GM18858 (cell line): Measurements from ENCODE around the gene MRPS25.
"Not testable (repeated sequence)": the region's sequence is repeated elsewhere in the genome, so short reads cannot be mapped to it uniquely, and the experiment has no call there.

Experiments
- ATAC-seq: cut with Tn5 transposase; IDR thresholded peaks from one replicate; pipeline ENCODE4 v1.9.1; 2021; ENCODE audit not compliant: unreplicated experiment

The MRPS25 gene

DNA sequence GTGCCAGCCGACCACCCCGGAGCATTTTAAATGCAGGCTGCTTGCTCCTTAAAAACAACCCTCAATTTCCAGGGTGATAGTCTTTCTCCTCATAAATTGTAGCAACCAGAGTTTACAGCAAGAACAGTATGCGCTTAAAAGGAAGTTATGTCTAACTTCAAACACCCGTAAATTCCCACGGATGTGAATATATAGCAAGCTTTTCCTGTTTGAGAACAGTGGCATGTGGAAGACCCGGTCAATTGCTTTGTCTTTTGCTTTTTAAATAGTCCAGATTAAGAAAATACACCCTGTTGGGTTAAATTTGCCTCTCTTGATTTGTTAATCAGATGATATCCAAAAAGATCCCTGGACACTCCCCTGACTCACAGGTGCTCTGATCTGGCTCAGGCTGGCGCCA lies 20.8 kb downstream of the MRPS25 start:
- ATAC-seq = no peak

DNA sequence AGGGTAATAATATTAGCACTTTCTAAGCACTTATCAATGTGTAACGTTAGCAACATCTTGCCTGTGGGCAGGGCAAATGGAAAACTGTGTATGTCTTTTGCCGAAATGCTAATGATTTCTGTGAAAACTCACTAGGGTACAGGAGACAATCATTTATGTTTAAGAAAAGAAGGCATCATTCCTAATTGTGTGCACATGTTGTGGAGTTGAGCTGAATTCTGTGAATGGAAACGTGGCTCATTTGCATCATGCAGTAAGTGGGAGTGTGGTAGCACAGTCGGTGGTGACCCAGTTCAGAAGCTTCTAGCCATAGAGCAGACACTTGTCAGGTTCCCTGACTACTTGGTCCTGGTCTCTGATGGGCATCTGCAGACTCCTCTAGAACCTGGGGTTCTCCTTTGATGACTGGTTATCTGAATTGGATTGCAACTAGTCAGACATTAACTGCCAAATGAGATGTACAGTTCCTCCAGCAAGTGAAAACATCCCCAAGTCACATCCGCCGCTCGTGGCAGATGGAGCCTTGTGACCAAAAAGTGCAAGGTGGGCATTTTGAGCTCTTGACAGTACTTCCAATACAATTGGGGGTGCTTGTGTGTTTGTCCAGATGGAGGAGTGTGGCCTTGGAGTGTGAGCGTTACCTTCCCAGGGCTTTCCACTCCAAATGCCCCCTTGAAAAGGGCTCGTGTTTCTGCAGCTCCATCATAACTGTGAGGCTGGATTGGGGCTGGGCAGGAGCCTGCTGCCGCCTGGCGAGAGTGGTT lies 21.5 kb downstream of the MRPS25 start:
- no peak for ATAC-seq

- no peak for ATAC-seq
These were observed 22.2 kb downstream of the MRPS25 start for GRCh38 chr3:15042936-15043335.

- ATAC-seq = no peak
These were observed 23.2 kb downstream of the MRPS25 start for GRCh38 chr3:15041950-15042349.

DNA sequence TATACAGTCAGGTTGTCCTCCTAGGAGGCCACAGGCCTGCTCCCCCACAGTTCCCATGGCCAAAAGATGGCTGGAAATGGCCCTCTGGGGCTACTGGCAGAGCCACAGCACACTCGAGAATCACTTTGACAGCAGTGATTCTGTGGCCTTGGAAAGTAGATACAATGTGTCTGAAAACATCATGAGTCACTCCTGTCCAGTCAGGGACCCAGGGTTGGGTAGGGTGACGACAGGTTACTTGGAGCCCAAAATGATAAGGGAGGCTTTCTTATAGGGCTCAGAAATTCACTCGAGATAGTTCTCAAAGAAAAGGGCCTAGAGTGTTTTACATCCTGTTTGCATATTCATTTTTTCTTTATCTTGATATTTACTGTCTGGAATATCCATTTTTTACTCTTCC lies 24.3 kb downstream of the MRPS25 start:
- no peak for ATAC-seq

DNA sequence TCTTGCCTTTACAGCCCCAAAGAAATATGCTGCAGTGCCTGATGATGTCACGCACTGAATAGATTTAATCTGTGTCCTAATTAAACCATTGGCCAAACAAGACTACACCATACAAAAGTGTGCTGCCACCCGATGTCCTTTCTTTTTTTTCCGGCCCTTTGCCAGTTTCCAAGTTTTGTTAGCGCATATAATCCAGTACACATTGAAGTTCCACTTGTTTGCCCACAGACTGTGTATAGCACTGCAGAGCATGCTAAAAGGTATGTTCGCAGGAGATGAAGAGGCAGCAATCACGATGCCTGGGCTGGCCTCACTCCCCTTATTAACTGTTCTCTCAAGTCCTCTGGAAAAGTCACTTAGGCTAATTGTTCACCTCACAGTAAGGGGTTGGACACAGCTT lies 26.8 kb downstream of the MRPS25 start:
- ATAC-seq = no peak

DNA sequence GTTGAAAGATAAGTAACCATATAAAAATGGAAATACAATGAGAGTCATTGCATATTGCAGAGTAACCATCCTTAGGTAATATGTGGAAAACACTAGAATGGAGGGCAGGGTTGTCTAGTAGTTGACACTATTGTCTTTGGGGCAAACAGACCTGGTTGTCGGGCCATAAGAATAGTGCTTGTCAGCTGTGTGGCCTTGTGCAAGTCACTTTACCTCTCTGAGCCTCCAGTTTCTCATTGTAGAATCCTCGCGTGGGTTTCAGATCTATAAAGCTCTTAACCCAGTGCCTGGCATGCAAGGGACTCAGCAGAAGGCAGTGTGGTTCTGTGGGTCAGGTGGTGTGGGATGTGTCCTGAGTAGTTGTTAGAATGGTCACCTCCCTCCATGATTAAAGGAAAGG lies 32.0 kb downstream of the MRPS25 start:
- ATAC-seq = no peak

DNA sequence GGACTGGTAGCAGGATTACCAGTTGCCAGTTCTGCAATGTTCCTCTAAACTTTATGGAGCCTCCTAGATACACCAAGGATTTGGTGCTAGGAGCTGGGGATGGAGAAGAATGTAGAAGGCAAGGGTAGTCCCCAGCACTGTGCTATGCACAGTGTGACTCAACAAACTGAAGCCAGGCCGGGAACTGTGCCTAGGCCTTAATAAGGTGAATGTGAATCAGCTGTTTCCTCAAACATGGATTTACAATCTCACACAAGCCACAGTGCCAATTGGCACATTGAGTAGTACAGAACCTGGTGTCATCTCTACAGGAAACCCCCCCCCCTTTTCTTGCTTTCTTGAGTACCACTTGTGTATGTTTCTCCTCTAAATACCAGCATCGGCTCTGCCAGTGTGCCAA lies 32.5 kb downstream of the MRPS25 start:
- no peak for ATAC-seq

DNA sequence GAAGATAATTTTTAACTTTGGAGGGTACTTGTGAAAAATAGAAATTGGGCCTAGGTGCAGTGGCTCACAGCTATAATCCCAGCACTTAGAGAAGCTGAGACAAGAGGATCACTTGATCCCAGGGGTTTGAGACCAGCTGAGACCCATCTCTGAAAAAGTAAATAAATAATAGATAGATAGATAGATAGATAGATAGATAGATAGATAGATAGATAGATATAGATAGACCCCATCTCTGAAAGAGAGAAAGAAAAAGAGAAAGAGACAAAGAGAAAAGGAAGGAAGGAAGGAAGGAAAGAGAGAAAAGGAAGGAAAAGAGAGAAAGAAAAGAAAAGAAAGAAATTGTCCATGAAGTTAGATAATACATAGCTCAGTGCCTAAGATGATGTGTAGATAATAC lies 35.5 kb downstream of the MRPS25 start:
- no peak for ATAC-seq

DNA sequence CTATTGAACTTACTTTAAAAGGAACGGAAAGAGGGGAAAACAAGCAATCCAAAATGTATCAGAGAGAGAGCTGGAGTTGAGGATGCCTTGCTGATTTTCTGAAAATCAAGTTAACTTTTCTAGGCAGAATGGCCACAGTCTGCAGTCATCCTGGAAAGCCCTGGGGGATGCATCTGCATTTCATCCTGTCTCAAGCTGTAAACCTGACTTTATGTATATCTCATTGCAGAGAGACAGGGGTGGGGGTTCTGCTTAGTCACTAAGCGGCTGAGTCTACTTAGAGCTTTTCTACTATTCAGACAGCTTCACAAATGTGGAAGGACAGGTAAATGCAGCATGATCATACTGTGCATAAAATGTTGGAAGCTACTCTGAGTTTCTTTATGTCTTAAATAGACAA lies 41.4 kb downstream of the MRPS25 start:
- ATAC-seq = no peak

DNA sequence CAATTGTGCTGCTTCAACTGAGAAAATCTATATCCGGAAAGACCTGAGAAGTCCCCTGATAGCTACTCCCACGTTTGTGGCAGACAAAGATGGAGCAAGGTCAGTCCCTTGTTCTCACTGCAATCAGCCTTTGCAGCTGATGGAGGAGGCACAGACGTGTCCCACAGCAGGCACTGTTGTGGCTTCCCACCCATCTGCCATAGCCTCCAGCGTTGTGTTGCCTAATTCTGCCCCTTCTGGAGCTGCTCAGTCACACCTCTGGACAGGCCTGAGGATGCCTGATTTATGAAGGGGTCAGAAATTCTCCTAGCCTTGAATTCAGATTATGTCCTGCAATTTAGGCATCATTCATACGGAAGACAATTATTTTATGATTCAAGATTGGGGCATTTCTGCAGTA lies 41.9 kb downstream of the MRPS25 start:
- no peak for ATAC-seq

- no peak for ATAC-seq
These were observed 47.9 kb downstream of the MRPS25 start for GRCh38 chr3:15017191-15017590.

GRCh38 chr3:15015456-15015855 lies 49.7 kb downstream of the MRPS25 start:
- ATAC-seq = no peak

- ATAC-seq = no peak
These were observed 50.3 kb downstream of the MRPS25 start for GRCh38 chr3:15014606-15015328.

DNA sequence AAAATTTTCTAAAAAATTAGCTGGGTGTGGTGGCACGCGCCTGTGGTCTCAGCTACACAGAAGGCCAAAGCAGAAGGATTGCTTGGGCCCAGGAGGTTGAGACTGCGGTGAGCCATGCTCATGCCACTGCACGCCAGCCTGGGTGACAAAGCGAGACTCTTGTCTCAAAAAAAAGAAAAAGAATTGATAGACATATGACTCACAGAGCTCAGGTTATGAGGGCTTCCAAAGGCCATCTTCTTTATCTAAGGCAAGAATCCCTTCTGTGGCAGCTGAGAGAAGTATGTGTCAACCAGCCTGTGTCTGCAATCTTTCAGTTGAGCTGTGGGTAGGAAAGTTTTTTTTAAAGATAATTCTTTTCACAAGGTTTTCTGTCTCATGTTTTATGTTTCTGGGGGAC lies 53.9 kb downstream of the MRPS25 start:
- no peak for ATAC-seq

DNA sequence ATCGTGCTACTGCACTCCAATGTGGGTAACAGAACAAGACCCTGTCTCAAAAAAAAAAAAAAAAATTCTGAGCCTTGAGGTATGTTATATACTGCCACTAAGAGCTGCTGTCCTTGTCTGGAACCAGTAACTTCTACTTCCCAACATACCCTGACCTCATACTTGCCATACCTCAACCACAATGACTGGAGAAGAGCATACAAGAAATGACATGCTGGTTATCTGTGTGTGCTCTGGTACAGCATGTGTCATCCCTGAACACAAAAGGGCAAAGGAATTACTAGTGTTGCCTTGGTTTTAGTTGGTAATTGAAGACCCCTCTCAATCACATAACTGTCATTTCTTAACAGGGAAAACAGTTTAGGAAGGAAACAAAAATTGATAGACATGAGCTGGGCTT lies 54.5 kb downstream of the MRPS25 start:
- ATAC-seq = no peak

- ATAC-seq = no peak
These were observed 55.9 kb downstream of the MRPS25 start for GRCh38 chr3:15009167-15009566.

DNA sequence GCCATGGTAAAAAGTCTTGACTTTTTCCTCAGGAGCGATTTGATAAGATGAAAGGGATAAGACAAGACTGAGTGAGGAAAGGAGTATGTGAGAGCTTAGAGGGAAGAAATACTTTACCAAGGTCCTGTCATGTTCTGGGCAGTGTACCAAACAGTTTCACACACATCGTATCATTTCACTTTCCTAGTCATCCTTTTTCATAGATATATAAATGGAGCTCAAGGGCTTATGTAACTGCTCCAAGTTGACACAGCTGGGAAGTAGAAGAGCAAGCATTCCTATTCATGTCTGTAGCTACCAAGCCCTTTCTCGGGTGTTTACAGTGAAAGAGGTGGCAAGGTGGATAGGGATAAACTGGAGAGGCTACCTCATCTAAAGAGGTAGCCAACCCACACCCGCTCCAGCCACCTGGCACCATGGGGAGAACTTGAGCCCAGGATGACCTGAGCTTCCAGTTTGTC lies 57.4 kb downstream of the MRPS25 start:
- no peak for ATAC-seq

DNA sequence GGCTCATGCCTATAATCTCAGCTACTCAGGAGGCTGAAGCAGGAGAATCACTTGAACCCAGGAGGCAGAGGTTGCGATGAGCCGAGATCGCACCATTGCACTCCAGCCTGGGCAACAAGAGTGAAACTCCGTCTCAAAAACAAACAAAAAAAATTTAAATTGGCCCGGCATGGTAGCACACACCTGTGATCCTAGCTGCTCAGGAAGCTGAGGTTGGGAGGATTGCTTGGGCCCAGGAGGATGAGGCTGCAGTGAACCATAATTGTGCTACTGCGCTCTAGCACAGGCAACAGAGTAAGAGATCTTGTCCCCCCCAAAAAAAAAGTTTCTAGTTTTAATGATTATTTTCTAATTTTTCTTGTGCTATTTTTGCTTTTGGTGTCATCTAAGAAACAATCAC lies 65.9 kb downstream of the MRPS25 start:
- ATAC-seq = not testable (repeated sequence)
